Thymus (tissue), 11 donors: ENCODE data around the gene GLYATL1. TPM values are rescaled to one million over a fixed set of nuclear protein-coding genes. Genes with fewer than 3 reads are reported as not detected.

Experiments
- DNase-seq, 9 donors: peaks; one replicate each; pipeline ENCODE4 v3.0.0-alpha.2; 2013; ENCODE audit warnings: low spot score in 9 of 9, low read depth in 6 of 9, missing footprints in 1 of 9
- H3K27ac ChIP-seq, 2 donors: one replicate each; pipeline ENCODE4 v1.5.1; 2013; ENCODE audit warnings: control low read depth in 1 of 2, low read depth in 1 of 2, low read length in 1 of 2, mild to moderate bottlenecking in 1 of 2, moderate library complexity in 1 of 2
- H3K27me3 ChIP-seq, 2 donors: one replicate each; pipeline ENCODE4 v1.5.1; 2013; ENCODE audit warnings: low read length in 1 of 2; ENCODE audit not compliant: control insufficient read depth in 2 of 2, insufficient read depth in 1 of 2
- H3K36me3 ChIP-seq, 2 donors: one replicate each; pipeline ENCODE4 v1.5.1; 2013; ENCODE audit warnings: low read length in 1 of 2, mild to moderate bottlenecking in 1 of 2, moderate library complexity in 1 of 2; ENCODE audit not compliant: control insufficient read depth in 2 of 2, insufficient read depth in 2 of 2
- H3K4me1 ChIP-seq, 2 donors: one replicate each; pipeline ENCODE4 v1.5.1; 2013; ENCODE audit warnings: low read length in 2 of 2; ENCODE audit not compliant: control insufficient read depth in 2 of 2, insufficient read depth in 2 of 2
- H3K4me3 ChIP-seq, 2 donors: one replicate each; pipeline ENCODE4 v1.5.1; 2013; ENCODE audit warnings: low read length in 2 of 2, control low read depth in 1 of 2, mild to moderate bottlenecking in 1 of 2
- H3K9me3 ChIP-seq, 2 donors: one replicate each; pipeline ENCODE4 v1.5.1; 2013; ENCODE audit warnings: low read length in 1 of 2, mild to moderate bottlenecking in 1 of 2; ENCODE audit not compliant: control insufficient read depth in 2 of 2, insufficient read depth in 1 of 2
- WGBS: extraction: QIAGEN DNeasy Blood & Tissue Kit; methylation state at CpG from one replicate; pipeline ENCODE4 v1.1.7; 2013; 5-methylcytosine and 5-hydroxymethylcytosine counted together
- polyA plus RNA-seq: library from polyadenylated mRNA; stranded (reverse); fragments of 200-250 nt; gene quantifications from one replicate; pipeline ENCODE4 v1.2.3, GENCODE V29; 2013
- total RNA-seq: library from RNA; stranded (reverse); fragments of 120-200 nt; gene quantifications from one replicate; pipeline ENCODE4 v1.2.4, GENCODE V29; 2013
- donor health status: healthy.

The GLYATL1 gene
- total and polyA plus RNA-seq, 2 donors = 1.4 to 4.9 TPM

DNA sequence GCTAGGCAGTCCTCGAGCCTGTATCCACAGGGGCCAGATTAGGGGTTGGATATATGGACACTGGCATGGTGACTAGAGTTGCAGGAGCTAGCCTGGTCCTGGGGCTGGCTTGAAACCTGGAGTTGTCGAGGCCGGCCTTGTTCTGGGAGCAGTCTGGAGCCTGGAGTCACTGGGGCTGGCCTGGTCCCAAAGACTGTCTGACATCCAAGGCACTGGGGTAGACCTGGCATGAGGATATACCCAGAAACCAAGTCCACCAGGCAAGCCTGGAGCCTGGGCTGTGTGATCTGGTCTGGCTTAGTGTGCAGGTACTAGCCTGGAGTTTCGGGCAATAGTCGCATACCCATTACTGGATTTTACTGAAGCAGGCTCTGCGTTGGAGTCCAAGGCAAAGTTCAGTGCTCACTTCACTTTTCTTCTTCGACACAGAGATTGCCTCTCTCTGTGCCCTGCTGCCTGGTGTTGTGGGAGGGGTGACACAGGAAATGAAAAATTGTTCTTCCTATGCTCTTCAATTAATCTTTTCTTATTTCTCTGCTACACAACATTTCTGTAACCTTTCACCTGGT, 4.3 kb upstream of the GLYATL1 start:
- Histone ChIP-seq H3K36me3 (no peaks in the 10 kb centered on the region), H3K27ac (no peak overlapping the region), H3K4me3 (no peak overlapping the region), H3K9me3 (no peaks in the 10 kb centered on the region), H3K27me3 (no peaks in the 10 kb centered on the region), H3K4me1 (peaks cover 7% of the 10 kb centered on the region in 2 donors)
- WGBS = 94% methylated on average over 7 of the region's 7 CpGs
- DNase-seq = no peak

DNA sequence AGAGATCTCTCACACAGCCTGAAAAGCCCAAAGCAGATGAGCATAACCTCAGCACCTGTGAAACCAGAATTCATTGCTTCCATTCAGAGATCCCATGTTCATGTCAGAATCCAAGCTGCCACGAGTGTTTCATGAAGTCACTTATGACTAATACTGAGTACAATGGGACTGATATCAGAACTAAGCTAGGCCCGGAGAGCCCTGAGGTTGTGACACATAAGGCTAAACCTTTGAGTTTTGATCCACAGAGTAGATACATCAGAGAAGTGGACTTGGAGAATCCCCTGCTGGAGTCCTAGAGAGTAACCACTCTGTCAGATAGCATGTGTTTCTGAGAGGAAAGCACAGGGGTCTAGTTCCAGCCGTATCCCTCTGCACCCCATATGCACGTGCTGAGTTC, 890 bp upstream of the GLYATL1 start:
- 97% methylated on average over 4 of the region's 4 CpGs for WGBS
- H3K4me3 ChIP-seq = no peak overlapping the region

DNA sequence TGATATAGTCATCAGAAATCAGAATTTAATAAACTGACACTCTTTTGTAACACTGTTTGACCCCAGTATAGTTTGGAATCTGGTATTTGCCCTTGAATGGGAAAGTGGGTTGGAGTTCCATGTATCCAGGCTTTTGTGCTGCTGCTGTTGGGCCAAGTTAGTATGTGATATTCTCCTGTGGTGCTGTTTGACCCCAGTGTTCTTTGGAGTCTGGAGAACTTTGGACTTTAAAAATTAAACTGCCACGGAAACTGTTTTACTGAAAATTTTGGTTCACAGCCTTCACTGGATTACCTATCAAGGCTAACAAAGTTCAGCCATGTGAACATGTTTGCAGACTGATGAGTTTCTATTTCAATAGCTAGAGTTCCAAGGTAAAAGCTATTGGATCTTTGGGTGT, 740 bp downstream of the GLYATL1 start:
- H3K36me3 ChIP-seq = no peaks in the 10 kb centered on the region
- H3K27ac ChIP-seq = no peak overlapping the region
- DNase-seq = no peak
- no peak overlapping the region for H3K4me3 ChIP-seq
- WGBS = 96% methylated on average over 1 of the region's 1 CpG
- peaks cover 7% of the 10 kb centered on the region in 2 donors for H3K4me1 ChIP-seq
- no peaks in the 10 kb centered on the region for H3K27me3 ChIP-seq
- H3K9me3 ChIP-seq = no peaks in the 10 kb centered on the region

More for the DNA sequence above, 890 bp upstream of the GLYATL1 start:
- no peaks in the 10 kb centered on the region for H3K9me3 ChIP-seq
- H3K27me3 ChIP-seq = no peaks in the 10 kb centered on the region
- no peaks in the 10 kb centered on the region for H3K36me3 ChIP-seq
- no peak overlapping the region for H3K27ac ChIP-seq
- H3K4me1 ChIP-seq = peaks cover 7% of the 10 kb centered on the region in 2 donors
- no peak for DNase-seq

DNA sequence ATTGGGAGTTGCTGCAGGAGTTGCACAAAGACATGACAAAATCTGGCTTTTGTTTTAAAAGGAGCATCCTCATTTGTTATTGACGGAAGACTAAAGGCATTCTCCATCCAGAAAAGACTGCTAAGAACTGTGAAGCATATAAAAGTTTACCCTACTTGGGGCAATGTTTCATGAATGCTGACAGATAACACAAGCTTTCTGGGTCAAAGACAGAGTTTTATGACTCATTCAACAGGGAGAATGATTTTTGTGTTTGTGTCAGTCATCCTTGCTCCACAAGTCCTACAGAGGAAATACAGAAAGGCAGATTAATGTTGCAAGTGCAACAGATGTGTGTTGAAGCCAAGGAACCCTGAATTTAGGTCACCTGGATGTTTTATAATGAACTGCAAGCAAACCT, 2.5 kb downstream of the GLYATL1 start:
- Histone ChIP-seq H3K9me3 (no peaks in the 10 kb centered on the region), H3K4me3 (no peak overlapping the region), H3K27me3 (no peaks in the 10 kb centered on the region), H3K4me1 (peaks cover 0 to 4% of the 10 kb centered on the region in 2 donors), H3K36me3 (no peaks in the 10 kb centered on the region), H3K27ac (no peak overlapping the region)
- WGBS = 97% methylated on average over 1 of the region's 1 CpG
- DNase-seq = no peak

DNA sequence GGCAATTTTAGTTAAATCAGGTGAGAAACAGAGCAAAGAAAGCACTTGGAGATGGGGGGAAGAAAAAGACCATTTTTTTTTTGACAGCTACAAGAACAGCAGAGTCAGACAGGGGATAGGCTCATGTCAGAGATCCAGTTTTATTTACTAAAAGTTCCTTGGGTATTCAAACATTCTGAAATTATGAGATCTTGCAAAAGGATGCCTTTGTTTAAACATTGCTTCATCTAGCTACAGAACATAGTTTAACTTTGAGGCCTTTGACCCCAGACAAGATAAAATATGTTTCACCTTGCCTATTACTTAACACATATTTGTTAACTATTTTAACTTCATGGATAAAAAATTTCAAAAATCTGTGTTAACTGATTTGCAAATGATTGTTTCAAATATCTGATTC, 6.4 kb downstream of the GLYATL1 start:
- no peaks in the 10 kb centered on the region for H3K27me3 ChIP-seq
- H3K9me3 ChIP-seq = no peaks in the 10 kb centered on the region
- no peaks in the 10 kb centered on the region for H3K4me1 ChIP-seq
- DNase-seq = no peak
- no peak overlapping the region for H3K4me3 ChIP-seq
- no peak overlapping the region for H3K27ac ChIP-seq
- no peaks in the 10 kb centered on the region for H3K36me3 ChIP-seq

DNA sequence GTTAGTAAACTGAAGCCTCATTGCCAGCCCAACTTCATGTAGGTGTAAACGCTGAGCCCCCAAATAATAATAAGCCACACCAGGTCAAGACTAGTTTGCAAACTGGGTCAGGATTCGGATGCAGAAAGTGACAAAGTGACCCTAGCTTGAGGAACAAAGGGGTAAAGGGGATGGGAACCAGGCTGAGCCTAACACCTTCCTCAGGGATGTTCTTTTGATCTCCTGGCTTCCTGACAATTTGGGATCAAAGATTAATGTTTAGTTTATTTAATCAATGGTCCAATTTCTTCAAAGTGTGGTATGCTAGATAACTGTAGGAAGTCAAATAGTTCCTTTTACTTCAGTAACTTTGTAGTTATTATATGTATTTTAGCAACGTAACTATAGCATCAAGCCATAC, 9.9 kb downstream of the GLYATL1 start:
- Histone ChIP-seq H3K36me3 (no peaks in the 10 kb centered on the region), H3K27me3 (no peaks in the 10 kb centered on the region), H3K9me3 (no peaks in the 10 kb centered on the region), H3K27ac (no peak overlapping the region), H3K4me1 (no peaks in the 10 kb centered on the region), H3K4me3 (no peak overlapping the region)
- WGBS = 98% methylated on average over 3 of the region's 3 CpGs
- no peak for DNase-seq

DNA sequence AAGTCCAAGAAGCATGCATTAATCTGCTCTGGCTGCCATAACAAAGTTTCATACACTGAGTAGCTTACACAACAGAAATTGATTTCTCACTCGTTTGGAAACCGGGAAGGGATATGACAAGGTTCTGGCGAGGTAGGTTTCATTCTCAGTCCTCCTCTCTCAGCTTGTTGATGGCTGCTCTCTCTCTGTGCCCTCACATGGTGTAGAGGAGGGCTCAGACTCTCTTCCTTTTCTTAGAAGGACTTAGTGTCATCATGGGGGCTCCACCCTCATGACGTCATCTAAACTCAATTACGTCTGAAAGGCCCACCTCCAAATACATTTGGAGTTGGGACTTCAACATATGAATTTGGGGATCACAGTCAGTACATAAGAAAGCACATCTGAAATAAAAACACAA, 18.6 kb downstream of the GLYATL1 start:
- Histone ChIP-seq H3K36me3 (no peaks in the 10 kb centered on the region), H3K9me3 (no peaks in the 10 kb centered on the region), H3K4me1 (no peaks in the 10 kb centered on the region), H3K27me3 (no peaks in the 10 kb centered on the region), H3K4me3 (no peak overlapping the region), H3K27ac (no peak overlapping the region)
- DNase-seq = no peak
- WGBS = 88% methylated on average over 5 of the region's 5 CpGs

DNA sequence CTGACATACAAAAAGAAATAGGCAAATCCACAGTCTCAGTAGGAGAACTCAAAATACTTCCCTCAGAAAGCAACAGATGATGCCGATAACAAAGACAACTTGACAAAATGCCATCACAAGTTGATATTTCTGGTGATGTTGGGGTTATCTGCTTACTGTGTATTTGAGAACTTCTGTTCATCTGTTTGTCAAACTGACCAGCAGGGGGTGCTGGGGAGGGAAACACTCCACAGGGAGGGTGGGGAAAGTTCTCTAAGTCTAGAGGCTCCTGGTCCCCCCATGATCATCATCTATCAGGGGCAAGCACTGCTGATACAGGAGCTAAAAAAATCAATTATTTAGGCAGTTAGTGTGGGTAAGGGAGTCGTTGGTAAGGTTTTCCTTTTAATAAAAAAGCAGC, 19.2 kb downstream of the GLYATL1 start:
- WGBS = 63% methylated on average over 2 of the region's 2 CpGs
- Histone ChIP-seq H3K9me3 (no peaks in the 10 kb centered on the region), H3K27me3 (no peaks in the 10 kb centered on the region), H3K4me3 (no peak overlapping the region), H3K4me1 (no peaks in the 10 kb centered on the region), H3K36me3 (no peaks in the 10 kb centered on the region), H3K27ac (no peak overlapping the region)
- DNase-seq = peak in 7 of 9 donors; percentile 12 to 65 (median 31)

DNA sequence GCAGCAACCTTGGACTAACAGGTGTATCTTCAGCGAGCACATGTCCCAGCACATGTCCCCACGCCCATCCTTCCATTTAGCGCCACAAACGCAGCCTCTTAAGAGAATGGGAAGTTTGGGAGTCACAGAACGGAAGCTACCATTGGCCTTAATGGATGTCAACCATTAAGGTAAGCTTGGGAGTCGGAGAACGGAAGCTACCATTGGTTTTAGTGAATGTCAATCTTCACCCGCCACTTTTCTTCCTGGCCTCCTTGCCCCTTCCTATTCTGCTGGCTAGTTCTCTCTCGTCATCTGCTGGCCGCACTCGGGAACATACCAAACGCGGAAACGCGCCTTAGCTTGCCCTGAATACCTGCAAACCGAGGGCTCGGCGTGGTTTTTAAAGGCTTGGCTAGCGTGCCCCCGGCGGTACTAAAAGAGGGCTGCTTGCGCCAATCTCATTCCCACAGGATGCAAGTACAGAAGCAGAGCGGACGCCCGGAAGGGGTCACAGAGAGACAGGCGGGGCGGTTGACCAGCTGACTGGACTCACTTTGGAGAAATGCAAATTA, 24.3 kb downstream of the GLYATL1 start:
- no peak overlapping the region for H3K27ac ChIP-seq

More for the DNA sequence above, 24.3 kb downstream of the GLYATL1 start:
- no peaks in the 10 kb centered on the region for H3K36me3 ChIP-seq
- DNase-seq = peak in 1 of 9 donors; percentile 8
- no peaks in the 10 kb centered on the region for H3K9me3 ChIP-seq
- no peaks in the 10 kb centered on the region for H3K4me1 ChIP-seq
- peaks cover 0 to 4% of the 10 kb centered on the region in 2 donors for H3K27me3 ChIP-seq
- 88% methylated on average over 27 of the region's 27 CpGs for WGBS
- H3K4me3 ChIP-seq = no peak overlapping the region
